Neutrophil (primary cell): ENCODE results near the gene FAM229B.
A peak's percentile ranks its signal among the peaks of the same experiment; 100 is the strongest.

Source experiments
- H3K27ac ChIP-seq: fragments of 200-600 bp; sonication (generic); 2 replicates; pipeline ENCODE4 v1.5.1; 2016; ENCODE audit warnings: mild to moderate bottlenecking, moderate library complexity
- H3K27me3 ChIP-seq: fragments of 200-600 bp; sonication (generic); 2 replicates; pipeline ENCODE4 v1.6.0; 2016; ENCODE audit warnings: mild to moderate bottlenecking
- H3K36me3 ChIP-seq: fragments of 200-600 bp; sonication (generic); 2 replicates; pipeline ENCODE4 v1.5.1; 2017
- H3K4me1 ChIP-seq, 2 experiments: fragments of 200-600 bp in 1 of 2; sonication (generic) in 1 of 2; 1 replicate in 1 of 2; 2 replicates in 1 of 2; pipeline versions ENCODE4 v1.5.1 to v1.6.1; 2013 to 2016; ENCODE audit warnings: low read depth in 1 of 2, low read length in 1 of 2, mild to moderate bottlenecking in 1 of 2, moderate library complexity in 1 of 2; ENCODE audit not compliant: control insufficient read depth in 1 of 2, insufficient read depth in 1 of 2
- H3K4me3 ChIP-seq, 2 experiments: fragments of 200-600 bp in 1 of 2; sonication (generic) in 1 of 2; 1 replicate in 1 of 2; 2 replicates in 1 of 2; pipeline ENCODE4 v1.5.1; 2013 to 2016; ENCODE audit warnings: low read depth in 1 of 2, low read length in 1 of 2, mild to moderate bottlenecking in 1 of 2, moderate library complexity in 1 of 2
- H3K9me3 ChIP-seq: fragments of 200-600 bp; sonication (generic); 2 replicates; pipeline ENCODE4 v1.5.1; 2016
- CTCF ChIP-seq: fragments of 200-600 bp; sonication (generic); IDR thresholded peaks from 2 replicates; pipeline ENCODE4 v1.5.1; 2016; ENCODE audit warnings: antibody characterized with exemption

FAM229B gene

GRCh38 chr6:112087136-112087911, at the start of gene FAM229B, which contains the start of gene TUBE1:
Gene FAM229B (plus strand): TSS chr6:112087591. CDS start chr6:112099284, 11,693 bp downstream.
Gene TUBE1 (minus strand): TSS chr6:112087482. CDS start chr6:112087434, 48 bp downstream.
- Histone ChIP-seq H3K4me3 (peak within 1 kb of the TSS; percentile 62 to 69), H3K27ac (peak within 1 kb of the TSS; percentile 61)
- TF ChIP-seq CTCF, result no peak

GRCh38 chr6:112037783-112038216, 49.6 kb upstream of the FAM229B start:
- no peaks in the 10 kb centered on the region for H3K36me3 ChIP-seq
- no peak overlapping the region for H3K4me3 ChIP-seq
- no peaks in the 10 kb centered on the region for H3K9me3 ChIP-seq
- H3K27me3 ChIP-seq, result no peaks in the 10 kb centered on the region
- H3K4me1 ChIP-seq, result peaks cover under 1 to 2% of the 10 kb centered on the region in 2 experiments
- H3K27ac ChIP-seq, result no peak overlapping the region
- no peak for TF ChIP-seq CTCF

More at GRCh38 chr6:112087136-112087911, at the start of gene FAM229B, which contains the start of gene TUBE1:
- H3K4me1 ChIP-seq, result peaks cover 22 to 24% of the 10 kb centered on the region in 2 experiments
- no peaks in the 10 kb centered on the region for H3K9me3 ChIP-seq
- H3K36me3 ChIP-seq, result no peaks in the 10 kb centered on the region
- H3K27me3 ChIP-seq, result peaks cover 21% of the 10 kb centered on the region

GRCh38 chr6:112038268-112038667, 49.1 kb upstream of the FAM229B start:
- Histone ChIP-seq H3K4me3 (no peak overlapping the region), H3K9me3 (no peaks in the 10 kb centered on the region), H3K36me3 (no peaks in the 10 kb centered on the region), H3K27ac (no peak overlapping the region), H3K4me1 (peaks cover 3 to 4% of the 10 kb centered on the region in 2 experiments), H3K27me3 (no peaks in the 10 kb centered on the region)
- TF ChIP-seq CTCF, result no peak

- no peaks in the 10 kb centered on the region for H3K36me3 ChIP-seq
- no peak overlapping the region for H3K4me3 ChIP-seq
- no peaks in the 10 kb centered on the region for H3K27me3 ChIP-seq
- no peak overlapping the region for H3K27ac ChIP-seq
- H3K9me3 ChIP-seq, result no peaks in the 10 kb centered on the region
- TF ChIP-seq CTCF, result no peak
- peaks cover 3 to 4% of the 10 kb centered on the region in 2 experiments for H3K4me1 ChIP-seq
These were observed 48.5 kb upstream of the FAM229B start for GRCh38 chr6:112038756-112039430.

- Histone ChIP-seq H3K4me1 (peaks cover 3 to 4% of the 10 kb centered on the region in 2 experiments), H3K27ac (no peak overlapping the region)
These were observed 48.0 kb upstream of the FAM229B start for GRCh38 chr6:112039431-112039770.

More at GRCh38 chr6:112039431-112039770, 48.0 kb upstream of the FAM229B start:
- H3K27me3 ChIP-seq, result no peaks in the 10 kb centered on the region
- no peaks in the 10 kb centered on the region for H3K9me3 ChIP-seq
- no peaks in the 10 kb centered on the region for H3K36me3 ChIP-seq
- no peak overlapping the region for H3K4me3 ChIP-seq
- TF ChIP-seq CTCF, result no peak
